PC-9 (cell line): ENCODE measurements around the gene CD6. TPM values are rescaled to one million over a fixed set of nuclear protein-coding genes. Genes with fewer than 3 reads are reported as not detected.

Experiments used
- BruUV-seq: library from RNA; stranded (reverse); fragments of 400-500 nt; replicated peaks from 2 replicates; lab custom pipeline; 2021; lab: Mats Ljungman, UMichigan
- CTCF ChIA-PET: fragments of 300-600 bp; sonication (Branson Sonifier 250); formaldehyde crosslinking; loops from one replicate; lab custom pipeline; 2022; ENCODE audit warnings: antibody characterized with exemption; lab: Charles Lee
- POLR2A ChIA-PET: fragments of 300-600 bp; sonication (Branson Sonifier 250); formaldehyde crosslinking; loops from one replicate; lab custom pipeline; 2022; ENCODE audit warnings: antibody characterized with exemption; ENCODE audit not compliant: unreplicated experiment; lab: Charles Lee
- DNase-seq, 2 experiments: peaks; one replicate each; pipeline versions ENCODE4 v3.0.0 to v3.0.0-alpha.2; 2015 to 2022; ENCODE audit warnings: mixed read lengths in 1 of 2
- H2AFZ ChIP-seq: fragments of 200-600 bp; sonication (generic); 2 replicates; pipeline ENCODE4 v1.8.1; 2017; ENCODE audit warnings: antibody characterized with exemption
- H3F3A ChIP-seq: fragments of 200-600 bp; sonication (generic); 2 replicates; pipeline ENCODE4 v1.8.1; 2017; ENCODE audit warnings: antibody characterized with exemption, mild to moderate bottlenecking, low read depth; ENCODE audit not compliant: insufficient read depth
- H3K27ac ChIP-seq: fragments of 200-600 bp; sonication (generic); 2 replicates; pipeline ENCODE4 v1.6.1; 2016; ENCODE audit warnings: mixed run types
- H3K27me3 ChIP-seq: fragments of 200-600 bp; sonication (generic); 2 replicates; pipeline ENCODE4 v1.6.1; 2016; ENCODE audit warnings: low read depth, mixed run types; ENCODE audit not compliant: insufficient read depth
- H3K36me3 ChIP-seq: fragments of 200-600 bp; sonication (generic); 2 replicates; pipeline ENCODE4 v1.6.1; 2016; ENCODE audit warnings: low read depth, mixed run types
- H3K4me1 ChIP-seq: fragments of 200-600 bp; sonication (generic); replicated peaks from 2 replicates; pipeline ENCODE4 v1.6.1; 2016; ENCODE audit warnings: mixed run types; ENCODE audit not compliant: insufficient read depth
- H3K4me2 ChIP-seq: fragments of 200-600 bp; sonication (generic); 2 replicates; pipeline ENCODE4 v1.6.1; 2017; ENCODE audit warnings: mixed run types
- H3K4me3 ChIP-seq: fragments of 200-600 bp; sonication (generic); 2 replicates; pipeline ENCODE4 v1.6.1; 2016; ENCODE audit warnings: mixed run types
- H3K79me2 ChIP-seq: fragments of 200-600 bp; sonication (generic); 2 replicates; pipeline ENCODE4 v1.6.1; 2017; ENCODE audit warnings: low read depth, mixed run types
- H3K9me2 ChIP-seq: fragments of 200-600 bp; sonication (generic); 2 replicates; pipeline ENCODE4 v1.8.1; 2017; ENCODE audit warnings: mild to moderate bottlenecking; ENCODE audit not compliant: insufficient read depth
- H3K9me3 ChIP-seq: fragments of 200-600 bp; sonication (generic); 2 replicates; pipeline ENCODE4 v1.8.1; 2016; ENCODE audit warnings: low read depth; ENCODE audit not compliant: insufficient read depth
- H4K20me1 ChIP-seq: fragments of 200-600 bp; sonication (generic); 2 replicates; pipeline ENCODE4 v1.8.1; 2017; ENCODE audit not compliant: insufficient read depth
- CTCF ChIP-seq: fragments of 200-600 bp; sonication (generic); conservative IDR thresholded peaks from 2 replicates; pipeline ENCODE4 v1.6.1; 2017; ENCODE audit warnings: mixed run types, antibody characterized with exemption, mild to moderate bottlenecking, moderate library complexity
- EZH2 ChIP-seq: fragments of 200-600 bp; sonication (generic); IDR thresholded peaks from 2 replicates; pipeline ENCODE4 v1.8.0; 2017; ENCODE audit warnings: antibody characterized with exemption, low read depth
- intact Hi-C: fragments of 100-400 bp; cut with micrococcal nuclease; formaldehyde crosslinking; loops from one replicate; pipeline ENCODE4 v1.10.0; 2022; ENCODE audit not compliant: unreplicated experiment
- total RNA-seq: library from RNA; stranded (reverse); gene quantifications from 2 replicates; pipeline ENCODE4 v1.2.3, GENCODE V29; 2021

Gene CD6
- total RNA-seq, 1 experiment from 2014 or later, result 0.74 TPM

DNA sequence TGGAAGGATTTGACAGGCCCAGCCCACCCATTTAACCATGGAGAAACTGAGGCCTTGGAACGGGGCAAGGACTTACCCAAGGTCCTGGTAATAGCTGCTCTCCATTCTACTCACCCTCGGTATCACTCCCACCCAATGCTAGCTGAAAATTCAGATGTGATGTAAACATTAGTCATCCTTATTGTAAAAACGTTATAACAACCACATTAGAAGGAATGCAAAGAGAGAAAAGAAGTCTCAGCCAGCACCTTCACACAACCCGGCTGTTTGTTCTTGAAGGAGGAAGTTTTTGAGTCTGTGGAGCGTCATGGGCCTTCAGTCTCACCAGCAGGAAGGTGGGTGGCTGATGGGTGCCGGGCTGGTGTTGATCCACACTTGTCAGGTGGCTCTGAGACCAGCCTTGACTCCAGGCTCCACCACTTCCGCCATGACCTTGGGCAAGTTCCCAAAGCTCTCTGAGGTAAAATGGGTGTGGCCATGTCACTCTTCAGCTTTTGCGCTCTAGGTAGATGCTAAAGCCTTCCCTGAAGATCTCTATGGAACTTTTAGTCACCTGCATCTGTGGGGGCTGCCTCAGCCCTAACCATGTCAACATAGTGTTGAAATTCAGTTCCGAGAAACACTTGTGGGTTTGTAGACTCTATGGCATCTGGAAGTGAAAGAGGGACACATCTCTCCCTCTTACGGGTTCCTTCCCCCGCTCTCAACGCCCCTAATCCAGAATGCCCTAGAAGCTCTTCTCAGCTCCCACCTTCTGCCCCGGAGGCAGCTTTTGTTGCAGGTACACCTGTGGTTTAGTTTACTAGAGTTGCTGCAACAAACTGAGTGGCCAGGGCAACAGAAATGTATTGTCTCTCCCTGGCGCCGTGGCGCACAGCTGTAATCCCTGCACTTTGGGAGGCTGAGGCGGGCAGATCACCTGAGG is 14.8 kb downstream of the CD6 start:
- Histone ChIP-seq H3K9me2 (no peaks in the 10 kb centered on the region), H3K36me3 (no peaks in the 10 kb centered on the region), H3K27ac (peak overlapping the region; percentile 39), H3K4me2 (peak overlapping the region; percentile 49), H2AFZ (no peak overlapping the region; the same call in none of the 2 replicates), H4K20me1 (no peaks in the 10 kb centered on the region), H3K79me2 (no peaks in the 10 kb centered on the region), H3K9me3 (no peaks in the 10 kb centered on the region), H3K4me3 (no peak overlapping the region; the same call in 1 of the 2 replicates), H3K4me1 (peaks cover 17% of the 10 kb centered on the region), H3K27me3 (0 out of 2 replicates have a peak, but pooled peaks cover 5% of the 10 kb centered on the region), H3F3A (peaks cover 18% of the 10 kb centered on the region; the same call in 1 of the 2 replicates)
- POLR2A ChIA-PET, result interaction anchor here (0.6 kb wide), 1 partner anchor 360 kb away, joined by 3 read pairs; no protein-coding TSS in a partner anchor
- CTCF ChIA-PET, result no interaction called here
- TSS peak; percentile 61 for BruUV-seq
- peak; percentile 79 to 89 for DNase-seq
- TF ChIP-seq CTCF (no peak), EZH2 (no peak)
- intact Hi-C loops, result loop anchor here (5.0 kb wide), 1 partner anchor 136 kb away; no protein-coding TSS in a partner anchor

DNA sequence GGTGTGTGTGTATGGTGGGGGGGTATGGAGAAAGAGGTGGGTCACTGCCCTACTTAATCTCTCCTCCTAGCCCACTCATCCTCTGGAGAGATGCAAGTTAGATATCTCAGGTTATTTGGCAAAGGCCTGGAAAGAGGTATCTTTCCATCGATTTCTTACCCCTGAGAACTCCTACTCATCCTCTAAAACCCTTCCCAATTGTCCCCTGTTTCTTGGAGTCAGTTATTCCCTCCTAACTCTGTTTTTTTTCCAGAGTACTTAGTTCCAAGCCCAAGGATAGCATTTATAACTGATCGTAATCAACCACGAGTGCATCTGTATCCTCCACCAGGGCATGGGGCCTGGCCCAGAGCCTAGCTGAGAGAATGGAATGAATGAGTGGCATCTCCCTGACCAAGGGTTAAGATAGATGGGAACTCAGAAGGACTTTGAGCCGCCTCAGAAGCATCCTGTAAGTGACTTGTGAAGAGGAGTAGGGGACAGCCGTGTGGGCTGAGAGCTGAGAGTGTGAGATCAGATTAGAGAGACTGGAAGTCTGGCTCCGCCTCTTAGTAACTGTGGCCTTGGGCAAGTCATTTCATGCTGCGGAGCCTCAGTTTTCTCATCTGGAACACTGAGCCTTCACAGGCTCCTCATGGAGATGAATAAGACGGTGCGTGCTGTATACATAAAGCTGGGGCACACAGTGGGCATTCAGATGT is 16.2 kb downstream of the CD6 start:
- H3K4me3 ChIP-seq, result no peak overlapping the region
- CTCF ChIA-PET, result no interaction called here
- H3K36me3 ChIP-seq, result no peaks in the 10 kb centered on the region
- no peak overlapping the region for H3K4me2 ChIP-seq
- no peaks in the 10 kb centered on the region for H3K79me2 ChIP-seq
- no peaks in the 10 kb centered on the region; the same call in 1 of the 2 replicates for H3K9me2 ChIP-seq
- TF ChIP-seq CTCF, result no peak
- no peak for TF ChIP-seq EZH2
- no peak for DNase-seq
- POLR2A ChIA-PET, result no interaction called here
- no peaks in the 10 kb centered on the region for H4K20me1 ChIP-seq
- 0 out of 2 replicates have a peak, but pooled peaks cover 5% of the 10 kb centered on the region for H3K27me3 ChIP-seq
- no peak overlapping the region for H3K27ac ChIP-seq
- intact Hi-C loops, result loop anchor here (5.0 kb wide), 1 partner anchor 135 kb away; no protein-coding TSS in a partner anchor
- BruUV-seq, result no TSS peak
- no peaks in the 10 kb centered on the region for H3K9me3 ChIP-seq
- peaks cover 18% of the 10 kb centered on the region; the same call in 1 of the 2 replicates for H3F3A ChIP-seq
- peaks cover 17% of the 10 kb centered on the region for H3K4me1 ChIP-seq
- H2AFZ ChIP-seq, result no peak overlapping the region

DNA sequence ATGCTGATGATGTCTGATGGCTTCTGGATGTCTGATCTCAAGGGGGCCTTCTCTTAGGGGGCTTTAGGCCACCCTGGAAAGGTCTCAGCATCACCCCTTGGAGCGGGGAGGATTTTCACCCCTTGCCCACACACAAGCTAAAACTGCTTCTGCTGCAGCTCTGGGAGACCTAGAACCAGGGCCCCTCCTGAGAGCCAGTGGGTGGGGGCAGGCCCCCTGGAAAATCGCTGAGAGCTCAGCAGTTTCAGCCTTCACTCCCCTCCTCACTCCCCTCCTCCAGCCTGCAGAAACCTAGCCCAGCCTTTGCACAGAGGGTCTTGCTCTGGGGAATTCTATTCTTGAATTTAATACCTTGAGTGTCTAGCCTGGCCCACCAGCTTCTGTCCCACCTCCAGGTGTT is 17.2 kb downstream of the CD6 start:
- POLR2A ChIA-PET, result no interaction called here
- H3K36me3 ChIP-seq, result no peaks in the 10 kb centered on the region
- H3K4me2 ChIP-seq, result no peak overlapping the region
- H3K27me3 ChIP-seq, result 0 out of 2 replicates have a peak, but pooled peaks cover 5% of the 10 kb centered on the region
- H3K9me3 ChIP-seq, result no peaks in the 10 kb centered on the region
- no peaks in the 10 kb centered on the region for H3K79me2 ChIP-seq
- peaks cover 17% of the 10 kb centered on the region for H3K4me1 ChIP-seq
- BruUV-seq, result no TSS peak
- DNase-seq, result no peak
- no peak overlapping the region for H2AFZ ChIP-seq
- intact Hi-C loops, result loop anchor here (5.0 kb wide), 1 partner anchor 134 kb away; no protein-coding TSS in a partner anchor
- CTCF ChIA-PET, result no interaction called here
- no peaks in the 10 kb centered on the region; the same call in 1 of the 2 replicates for H3K9me2 ChIP-seq
- TF ChIP-seq EZH2, result no peak
- TF ChIP-seq CTCF, result no peak
- H3F3A ChIP-seq, result peaks cover 18% of the 10 kb centered on the region; the same call in 1 of the 2 replicates
- H3K27ac ChIP-seq, result no peak overlapping the region
- no peaks in the 10 kb centered on the region for H4K20me1 ChIP-seq
- H3K4me3 ChIP-seq, result no peak overlapping the region
